HG03378 (cell line): ENCODE data around the gene TAF1B.

Source experiments
- ATAC-seq: cut with Tn5 transposase; IDR thresholded peaks from one replicate; pipeline ENCODE4 v1.9.1; 2021; ENCODE audit warnings: mild to moderate bottlenecking, moderate library complexity; ENCODE audit not compliant: unreplicated experiment

Gene TAF1B

GRCh38 chr2:9961013-9961412 is 117.7 kb downstream of the TAF1B start:
- ATAC-seq = no peak

- ATAC-seq = no peak
Measured at GRCh38 chr2:9964334-9964980, 121.2 kb downstream of the TAF1B start.

GRCh38 chr2:9965119-9965822 is 122.0 kb downstream of the TAF1B start:
- no peak for ATAC-seq

GRCh38 chr2:9966491-9967022 is 123.3 kb downstream of the TAF1B start:
- no peak for ATAC-seq

- no peak for ATAC-seq
Measured at GRCh38 chr2:9967053-9967775, 123.9 kb downstream of the TAF1B start.

DNA sequence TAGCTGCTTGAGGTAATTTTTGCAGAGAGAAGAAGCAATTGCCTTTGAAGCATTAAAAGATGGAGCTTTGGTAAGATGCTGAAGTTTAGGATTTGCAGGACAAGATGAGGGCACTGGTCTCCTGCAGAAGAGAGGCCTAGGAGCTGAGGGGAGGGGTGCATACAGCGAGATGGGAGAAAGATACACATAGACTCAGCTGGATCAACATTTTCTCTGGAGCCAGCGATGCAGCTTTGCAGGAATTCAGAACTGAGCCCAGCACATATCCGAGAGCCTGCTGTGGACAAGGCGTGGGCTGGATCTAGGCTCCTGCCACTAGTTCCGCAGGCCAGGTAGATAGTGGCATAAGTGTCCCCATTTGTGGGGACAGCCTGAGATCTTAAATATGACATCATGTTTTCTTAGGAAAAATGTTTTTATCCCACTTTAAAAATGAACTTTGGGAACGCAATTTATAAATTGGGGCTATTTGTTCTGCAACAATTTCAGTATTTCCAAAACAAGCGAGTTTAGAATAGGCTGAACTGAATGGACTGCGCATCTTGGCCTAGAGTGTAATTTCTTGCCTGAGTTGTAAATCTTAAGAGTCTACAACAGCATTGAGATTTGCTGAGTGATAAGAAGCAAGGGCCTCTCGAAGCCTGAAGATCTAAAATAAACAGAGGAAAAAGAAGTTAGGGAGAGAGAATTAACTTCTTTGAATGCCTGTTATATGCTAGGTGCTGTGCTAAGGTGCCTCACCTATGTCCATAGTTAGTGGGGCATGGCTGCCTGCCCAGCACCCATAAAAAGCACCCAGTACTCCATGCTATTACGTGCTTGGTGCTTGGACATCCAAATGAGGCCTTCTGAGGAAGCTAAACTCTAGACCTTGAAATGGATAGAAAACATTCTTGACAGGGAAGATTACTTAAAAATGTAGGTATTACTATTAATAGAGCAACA is 125.6 kb downstream of the TAF1B start:
- ATAC-seq = no peak

- no peak for ATAC-seq
Measured at GRCh38 chr2:9970200-9971044, 127.1 kb downstream of the TAF1B start.

DNA sequence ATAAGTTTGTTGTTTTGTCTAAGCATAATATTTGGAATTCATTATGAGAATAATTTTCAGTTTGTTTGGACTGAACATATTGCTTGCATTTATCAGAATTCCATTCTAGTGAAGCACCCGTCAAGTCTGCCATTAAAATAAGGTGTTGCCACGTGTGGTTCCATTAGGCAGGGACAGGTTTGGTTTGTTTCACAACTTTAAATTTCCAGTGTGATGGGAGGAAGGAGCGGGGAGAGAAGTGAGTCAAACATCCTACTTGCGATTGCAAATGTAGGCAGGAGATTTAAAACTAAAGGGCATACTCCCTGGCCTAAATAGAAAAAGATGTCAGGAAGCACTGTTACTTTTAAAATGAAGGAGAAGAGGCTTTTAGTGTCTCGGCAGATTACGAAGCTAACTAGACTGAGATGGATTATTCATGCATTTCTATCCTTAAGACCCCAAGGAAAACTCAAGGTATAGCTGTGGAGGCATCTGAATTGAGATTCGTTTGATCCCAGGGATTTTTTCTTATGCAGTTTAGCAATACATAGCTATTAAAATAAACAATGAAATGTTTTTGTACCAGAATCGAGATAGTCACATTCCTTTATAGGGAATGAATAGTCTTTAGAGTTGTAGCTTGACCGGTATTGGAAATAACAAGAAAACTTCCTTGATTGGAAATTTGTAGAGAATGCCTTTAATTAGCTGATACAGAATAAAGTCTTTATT is 128.0 kb downstream of the TAF1B start:
- ATAC-seq = no peak

GRCh38 chr2:9971890-9972289 is 128.6 kb downstream of the TAF1B start:
- ATAC-seq = no peak

GRCh38 chr2:9972621-9973479 is 129.6 kb downstream of the TAF1B start:
- no peak for ATAC-seq

- ATAC-seq = no peak
Measured at GRCh38 chr2:9973690-9974089, 130.4 kb downstream of the TAF1B start.

GRCh38 chr2:9974343-9974742 is 131.1 kb downstream of the TAF1B start:
- ATAC-seq = no peak

GRCh38 chr2:9975328-9975727 is 132.1 kb downstream of the TAF1B start:
- no peak for ATAC-seq

- no peak for ATAC-seq
Measured at GRCh38 chr2:9975805-9976447, 132.7 kb downstream of the TAF1B start.

GRCh38 chr2:9979977-9980376 is 136.7 kb downstream of the TAF1B start:
- ATAC-seq = no peak

DNA sequence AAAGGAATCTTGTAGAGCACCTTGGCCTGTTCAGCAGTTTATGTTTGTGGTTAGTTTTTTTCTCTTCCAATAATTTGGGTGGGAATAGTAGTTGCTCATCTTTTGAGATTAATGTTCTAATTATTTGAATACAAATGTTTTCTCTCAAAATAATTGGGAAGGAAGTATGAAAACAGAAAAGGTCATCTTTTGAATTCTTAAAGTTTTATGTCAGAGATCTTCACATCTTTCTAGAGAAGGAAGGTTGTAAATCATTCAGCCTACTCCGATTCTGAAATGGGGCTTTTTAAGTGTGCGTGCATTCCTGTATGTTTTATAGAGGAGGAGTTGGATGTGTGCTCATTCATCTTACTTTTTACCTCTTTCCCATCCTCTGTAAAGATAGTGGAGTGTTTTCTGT is 137.2 kb downstream of the TAF1B start:
- ATAC-seq = no peak

GRCh38 chr2:9981655-9982054 is 138.4 kb downstream of the TAF1B start:
- ATAC-seq = no peak

DNA sequence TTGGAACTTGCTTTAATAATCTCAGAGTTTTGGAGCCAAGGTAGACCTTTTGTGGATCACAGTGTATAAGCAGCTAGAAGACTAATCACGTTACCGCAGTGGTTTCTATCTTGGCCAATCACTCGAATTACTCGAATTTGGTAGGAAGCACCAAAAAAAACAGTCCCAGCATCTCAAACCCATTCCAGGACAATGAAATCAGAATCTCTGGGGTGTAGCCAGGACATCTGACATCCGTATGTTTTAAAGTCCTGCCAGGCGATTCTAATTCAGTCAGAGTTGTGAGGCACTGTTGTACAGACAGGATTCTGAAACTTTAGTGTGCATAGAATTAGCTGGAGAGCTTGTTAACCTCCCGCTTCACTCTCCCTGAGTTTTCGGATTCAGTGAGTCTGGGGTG is 139.0 kb downstream of the TAF1B start:
- no peak for ATAC-seq
